PC-9 (cell line): ENCODE results near the gene CLMN. TPM values are rescaled to one million over a fixed set of nuclear protein-coding genes. Genes with fewer than 3 reads are reported as not detected.

Source experiments
- BruUV-seq: library from RNA; stranded (reverse); fragments of 400-500 nt; replicated peaks from 2 replicates; lab custom pipeline; 2021; lab: Mats Ljungman, UMichigan
- CTCF ChIA-PET: fragments of 300-600 bp; sonication (Branson Sonifier 250); formaldehyde crosslinking; loops from one replicate; lab custom pipeline; 2022; ENCODE audit warnings: antibody characterized with exemption; lab: Charles Lee
- POLR2A ChIA-PET: fragments of 300-600 bp; sonication (Branson Sonifier 250); formaldehyde crosslinking; loops from one replicate; lab custom pipeline; 2022; ENCODE audit warnings: antibody characterized with exemption; ENCODE audit not compliant: unreplicated experiment; lab: Charles Lee
- DNase-seq, 2 experiments: peaks; one replicate each; pipeline versions ENCODE4 v3.0.0 to v3.0.0-alpha.2; 2015 to 2022; ENCODE audit warnings: mixed read lengths in 1 of 2
- H2AFZ ChIP-seq: fragments of 200-600 bp; sonication (generic); 2 replicates; pipeline ENCODE4 v1.8.1; 2017; ENCODE audit warnings: antibody characterized with exemption
- H3F3A ChIP-seq: fragments of 200-600 bp; sonication (generic); 2 replicates; pipeline ENCODE4 v1.8.1; 2017; ENCODE audit warnings: antibody characterized with exemption, mild to moderate bottlenecking, low read depth; ENCODE audit not compliant: insufficient read depth
- H3K27ac ChIP-seq: fragments of 200-600 bp; sonication (generic); 2 replicates; pipeline ENCODE4 v1.6.1; 2016; ENCODE audit warnings: mixed run types
- H3K27me3 ChIP-seq: fragments of 200-600 bp; sonication (generic); 2 replicates; pipeline ENCODE4 v1.6.1; 2016; ENCODE audit warnings: low read depth, mixed run types; ENCODE audit not compliant: insufficient read depth
- H3K36me3 ChIP-seq: fragments of 200-600 bp; sonication (generic); 2 replicates; pipeline ENCODE4 v1.6.1; 2016; ENCODE audit warnings: low read depth, mixed run types
- H3K4me1 ChIP-seq: fragments of 200-600 bp; sonication (generic); replicated peaks from 2 replicates; pipeline ENCODE4 v1.6.1; 2016; ENCODE audit warnings: mixed run types; ENCODE audit not compliant: insufficient read depth
- H3K4me2 ChIP-seq: fragments of 200-600 bp; sonication (generic); 2 replicates; pipeline ENCODE4 v1.6.1; 2017; ENCODE audit warnings: mixed run types
- H3K4me3 ChIP-seq: fragments of 200-600 bp; sonication (generic); 2 replicates; pipeline ENCODE4 v1.6.1; 2016; ENCODE audit warnings: mixed run types
- H3K79me2 ChIP-seq: fragments of 200-600 bp; sonication (generic); 2 replicates; pipeline ENCODE4 v1.6.1; 2017; ENCODE audit warnings: low read depth, mixed run types
- H3K9me2 ChIP-seq: fragments of 200-600 bp; sonication (generic); 2 replicates; pipeline ENCODE4 v1.8.1; 2017; ENCODE audit warnings: mild to moderate bottlenecking; ENCODE audit not compliant: insufficient read depth
- H3K9me3 ChIP-seq: fragments of 200-600 bp; sonication (generic); 2 replicates; pipeline ENCODE4 v1.8.1; 2016; ENCODE audit warnings: low read depth; ENCODE audit not compliant: insufficient read depth
- H4K20me1 ChIP-seq: fragments of 200-600 bp; sonication (generic); 2 replicates; pipeline ENCODE4 v1.8.1; 2017; ENCODE audit not compliant: insufficient read depth
- EZH2 ChIP-seq: fragments of 200-600 bp; sonication (generic); IDR thresholded peaks from 2 replicates; pipeline ENCODE4 v1.8.0; 2017; ENCODE audit warnings: antibody characterized with exemption, low read depth
- intact Hi-C: fragments of 100-400 bp; cut with micrococcal nuclease; formaldehyde crosslinking; loops from one replicate; pipeline ENCODE4 v1.10.0; 2022; ENCODE audit not compliant: unreplicated experiment
- total RNA-seq: library from RNA; stranded (reverse); gene quantifications from 2 replicates; pipeline ENCODE4 v1.2.3, GENCODE V29; 2021
- TF ChIP-seq, protein P1 (sequence below): fragments of 200-600 bp; sonication (generic); conservative IDR thresholded peaks from 2 replicates; pipeline ENCODE4 v1.6.1; 2017; ENCODE audit warnings: mixed run types, antibody characterized with exemption, mild to moderate bottlenecking, moderate library complexity

CLMN gene
- total RNA-seq, 1 experiment from 2014 or later = 15.8 TPM

DNA sequence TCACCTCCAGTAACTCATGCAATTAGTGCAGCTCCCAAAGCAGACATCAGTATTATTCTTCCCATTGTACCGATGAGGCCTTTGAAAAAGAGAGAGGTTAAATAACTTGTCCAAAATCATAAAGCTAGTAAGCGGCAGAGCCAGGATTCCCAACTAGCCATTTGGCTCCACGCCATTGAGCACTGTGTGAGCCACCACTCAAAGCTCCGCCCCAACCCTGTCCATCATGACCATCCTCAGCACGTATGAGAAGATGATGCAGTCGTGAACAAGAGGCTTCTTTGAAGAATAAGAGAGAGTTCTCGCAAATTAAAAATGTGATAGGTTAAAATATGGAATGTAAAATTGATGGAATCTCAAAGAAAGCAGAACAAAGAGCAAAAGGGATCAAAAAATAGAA lies 14.6 kb downstream of the CLMN start:
- no peak for DNase-seq
- intact Hi-C loops = no loop called here
- H3K4me3 ChIP-seq = no peak overlapping the region
- H3K27me3 ChIP-seq = no peaks in the 10 kb centered on the region
- H4K20me1 ChIP-seq = no peaks in the 10 kb centered on the region
- H3F3A ChIP-seq = no peaks in the 10 kb centered on the region
- no peaks in the 10 kb centered on the region for H3K9me3 ChIP-seq
- no peak overlapping the region for H3K4me2 ChIP-seq
- no peaks in the 10 kb centered on the region for H3K9me2 ChIP-seq
- no TSS peak for BruUV-seq
- TF ChIP-seq EZH2 = no peak
- TF ChIP-seq, protein P1, sequence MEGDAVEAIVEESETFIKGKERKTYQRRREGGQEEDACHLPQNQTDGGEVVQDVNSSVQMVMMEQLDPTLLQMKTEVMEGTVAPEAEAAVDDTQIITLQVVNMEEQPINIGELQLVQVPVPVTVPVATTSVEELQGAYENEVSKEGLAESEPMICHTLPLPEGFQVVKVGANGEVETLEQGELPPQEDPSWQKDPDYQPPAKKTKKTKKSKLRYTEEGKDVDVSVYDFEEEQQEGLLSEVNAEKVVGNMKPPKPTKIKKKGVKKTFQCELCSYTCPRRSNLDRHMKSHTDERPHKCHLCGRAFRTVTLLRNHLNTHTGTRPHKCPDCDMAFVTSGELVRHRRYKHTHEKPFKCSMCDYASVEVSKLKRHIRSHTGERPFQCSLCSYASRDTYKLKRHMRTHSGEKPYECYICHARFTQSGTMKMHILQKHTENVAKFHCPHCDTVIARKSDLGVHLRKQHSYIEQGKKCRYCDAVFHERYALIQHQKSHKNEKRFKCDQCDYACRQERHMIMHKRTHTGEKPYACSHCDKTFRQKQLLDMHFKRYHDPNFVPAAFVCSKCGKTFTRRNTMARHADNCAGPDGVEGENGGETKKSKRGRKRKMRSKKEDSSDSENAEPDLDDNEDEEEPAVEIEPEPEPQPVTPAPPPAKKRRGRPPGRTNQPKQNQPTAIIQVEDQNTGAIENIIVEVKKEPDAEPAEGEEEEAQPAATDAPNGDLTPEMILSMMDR = no peak
- no peak overlapping the region for H3K27ac ChIP-seq
- H3K36me3 ChIP-seq = no peaks in the 10 kb centered on the region
- H3K79me2 ChIP-seq = 0 out of 2 replicates have a peak, but pooled peaks cover 5% of the 10 kb centered on the region
- CTCF ChIA-PET = no interaction called here
- POLR2A ChIA-PET = no interaction called here
- no peaks in the 10 kb centered on the region for H3K4me1 ChIP-seq
- no peak overlapping the region for H2AFZ ChIP-seq

DNA sequence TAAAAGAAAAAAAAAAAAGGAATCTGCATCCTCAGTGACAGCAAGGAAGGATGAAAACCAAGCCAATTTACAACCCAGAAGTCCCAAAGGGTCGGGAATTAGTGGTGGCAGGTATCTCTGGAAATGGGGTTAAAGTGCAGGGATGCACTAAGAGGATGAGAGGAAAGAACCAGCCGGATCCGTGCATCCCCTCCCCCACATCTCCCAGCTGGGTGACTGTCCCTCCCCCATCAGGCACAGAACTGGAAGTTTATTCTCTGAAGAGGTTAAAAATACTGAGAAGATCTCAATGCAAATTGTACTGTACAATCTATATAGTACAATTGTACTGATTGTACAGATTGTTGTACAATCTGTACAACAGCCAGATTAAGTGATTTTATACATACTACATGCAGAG lies 15.4 kb downstream of the CLMN start:
- Histone ChIP-seq H3K79me2 (0 out of 2 replicates have a peak, but pooled peaks cover 5% of the 10 kb centered on the region), H3K27ac (no peak overlapping the region), H3K36me3 (no peaks in the 10 kb centered on the region), H3K9me2 (no peaks in the 10 kb centered on the region), H2AFZ (no peak overlapping the region), H3K4me2 (no peak overlapping the region), H3K4me1 (no peaks in the 10 kb centered on the region), H3F3A (no peaks in the 10 kb centered on the region), H3K9me3 (no peaks in the 10 kb centered on the region), H3K4me3 (no peak overlapping the region), H4K20me1 (no peaks in the 10 kb centered on the region), H3K27me3 (no peaks in the 10 kb centered on the region)
- ChIA-PET POLR2A (no interaction called here), CTCF (no interaction called here)
- intact Hi-C loops = no loop called here
- BruUV-seq = no TSS peak
- TF ChIP-seq, protein P1 = no peak
- no peak for TF ChIP-seq EZH2
- DNase-seq = no peak

DNA sequence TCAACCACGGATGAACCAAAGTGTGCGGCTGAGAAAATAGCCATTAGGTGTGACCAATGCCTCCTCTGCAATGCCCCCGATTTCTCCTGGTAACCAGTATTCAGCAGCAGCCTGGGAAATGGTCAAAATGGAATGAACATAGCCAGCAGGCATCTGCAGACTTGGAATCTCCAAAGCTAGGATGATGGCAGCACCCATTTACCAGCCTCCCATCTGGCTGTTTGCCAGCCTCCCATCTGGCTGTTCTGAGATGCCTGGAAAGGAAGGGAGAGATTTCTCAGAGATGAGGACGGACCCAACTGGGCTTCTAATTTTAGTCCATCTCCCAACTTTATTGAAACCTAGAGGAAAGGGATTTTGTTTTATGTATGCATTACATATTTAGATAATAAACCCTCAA lies 16.2 kb downstream of the CLMN start:
- no peaks in the 10 kb centered on the region for H3F3A ChIP-seq
- H3K79me2 ChIP-seq = 0 out of 2 replicates have a peak, but pooled peaks cover 5% of the 10 kb centered on the region
- H4K20me1 ChIP-seq = no peaks in the 10 kb centered on the region
- no peak overlapping the region for H3K27ac ChIP-seq
- H3K4me3 ChIP-seq = no peak overlapping the region
- H2AFZ ChIP-seq = no peak overlapping the region
- no peaks in the 10 kb centered on the region for H3K36me3 ChIP-seq
- DNase-seq = no peak
- H3K4me1 ChIP-seq = no peaks in the 10 kb centered on the region
- H3K27me3 ChIP-seq = no peaks in the 10 kb centered on the region
- no peak overlapping the region for H3K4me2 ChIP-seq
- ChIA-PET CTCF (no interaction called here), POLR2A (no interaction called here)
- BruUV-seq = no TSS peak
- H3K9me3 ChIP-seq = no peaks in the 10 kb centered on the region
- intact Hi-C loops = no loop called here
- TF ChIP-seq, protein P1 = no peak
- no peak for TF ChIP-seq EZH2
- H3K9me2 ChIP-seq = no peaks in the 10 kb centered on the region
